ENCODE results near the gene PCBP3. TPM values are rescaled to one million over a fixed set of nuclear protein-coding genes. Genes with fewer than 3 reads are reported as not detected.

The PCBP3 gene
- total RNA-seq, 4 donors from 2014 or later: 0.99 to 7.0 (median 2.5) TPM; not detected in 1

- DNase-seq (ENCODE audit: low spot score in 2 of 2): no peak
- WGBS, 2 donors: 72 to 74% methylated on average over 25 of the region's 25 CpGs
- intact Hi-C loops (cut with DNase I; ENCODE audit: low total_unique reads): no loop called here
- no peak overlapping the region for H3K4me3 ChIP-seq (ENCODE audit: low read depth, poor library complexity, severe bottlenecking)
- TF ChIP-seq POLR2A (IDR thresholded peaks at IDR 0.05): no peak
These were observed 272.7 kb downstream of the PCBP3 start for GRCh38 chr21:45916011-45916840.

- 70 to 72% methylated on average over 13 of the region's 13 CpGs for WGBS, 2 donors
- no peak overlapping the region for H3K4me3 ChIP-seq (ENCODE audit: low read depth, poor library complexity, severe bottlenecking)
- intact Hi-C loops (cut with DNase I; ENCODE audit: low total_unique reads): no loop called here
- TF ChIP-seq CTCF (IDR thresholded peaks at IDR 0.05) (no peak), POLR2A (IDR thresholded peaks at IDR 0.05) (no peak)
- DNase-seq (ENCODE audit: low spot score in 2 of 2): no peak
These were observed 273.7 kb downstream of the PCBP3 start for GRCh38 chr21:45917241-45917640.

- intact Hi-C loops (cut with DNase I; ENCODE audit: low total_unique reads): no loop called here
- TF ChIP-seq CTCF (IDR thresholded peaks at IDR 0.05) (no peak), POLR2A (IDR thresholded peaks at IDR 0.05) (no peak)
- no peak for DNase-seq (ENCODE audit: low spot score in 2 of 2)
- no peak overlapping the region for H3K4me3 ChIP-seq (ENCODE audit: low read depth, poor library complexity, severe bottlenecking)
- 83 to 93% methylated on average over 11 of the region's 11 CpGs for WGBS, 2 donors
These were observed 274.5 kb downstream of the PCBP3 start for GRCh38 chr21:45918011-45918410.

GRCh38 chr21:45918835-45919447 is 275.4 kb downstream of the PCBP3 start:
- WGBS, 2 donors: 72 to 80% methylated on average over 20 of the region's 20 CpGs
- TF ChIP-seq CTCF (IDR thresholded peaks at IDR 0.05) (no peak), POLR2A (IDR thresholded peaks at IDR 0.05) (no peak)
- intact Hi-C loops (cut with DNase I; ENCODE audit: low total_unique reads): no loop called here
- H3K4me3 ChIP-seq (ENCODE audit: low read depth, poor library complexity, severe bottlenecking): no peak overlapping the region
- DNase-seq (ENCODE audit: low spot score in 2 of 2): no peak

- intact Hi-C loops (cut with DNase I; ENCODE audit: low total_unique reads): no loop called here
- TF ChIP-seq CTCF (IDR thresholded peaks at IDR 0.05): no peak
- no peak for TF ChIP-seq POLR2A (IDR thresholded peaks at IDR 0.05)
- no peak overlapping the region for H3K4me3 ChIP-seq (ENCODE audit: low read depth, poor library complexity, severe bottlenecking)
- DNase-seq (ENCODE audit: low spot score in 2 of 2): no peak
- WGBS, 2 donors: 78 to 85% methylated on average over 15 of the region's 15 CpGs
These were observed 276.1 kb downstream of the PCBP3 start for GRCh38 chr21:45919593-45919992.

GRCh38 chr21:45920824-45921600 is 277.5 kb downstream of the PCBP3 start:
- TF ChIP-seq CTCF (IDR thresholded peaks at IDR 0.05) (no peak), POLR2A (IDR thresholded peaks at IDR 0.05) (no peak)

More at GRCh38 chr21:45920824-45921600, 277.5 kb downstream of the PCBP3 start:
- whole genome bisulfite sequencing, 2 donors: 81 to 85% methylated on average over 8 of the region's 8 CpGs
- no peak for DNase-seq (ENCODE audit: low spot score in 2 of 2)
- intact Hi-C loops (cut with DNase I; ENCODE audit: low total_unique reads): no loop called here
- H3K4me3 ChIP-seq (ENCODE audit: low read depth, poor library complexity, severe bottlenecking): no peak overlapping the region

Measured in lower leg skin (tissue), 4 donors.